Type B pancreatic cell (in vitro differentiated cells): ENCODE data around the gene GPR161. TPM values are rescaled to one million over a fixed set of nuclear protein-coding genes. Genes with fewer than 3 reads are reported as not detected.

Experiments
- DNase-seq: peaks from one replicate; pipeline ENCODE4 v3.0.0; 2021; ENCODE audit warnings: mixed read lengths; ENCODE audit not compliant: unreplicated experiment; ENCODE audit errors: extremely low spot score
- H3K27ac Mint-ChIP-seq: 2 replicates; pipeline ENCODE4 v1.8.0; 2021; ENCODE audit warnings: mild to moderate bottlenecking, mixed read lengths
- H3K27me3 Mint-ChIP-seq: 2 replicates; pipeline ENCODE4 v1.8.0; 2021; ENCODE audit warnings: mixed read lengths
- H3K36me3 Mint-ChIP-seq: 2 replicates; pipeline ENCODE4 v1.8.0; 2021; ENCODE audit warnings: mixed read lengths
- H3K4me1 Mint-ChIP-seq: one replicate; pipeline ENCODE4 v1.8.0; 2021; ENCODE audit warnings: mixed read lengths; ENCODE audit not compliant: unreplicated experiment
- H3K4me3 Mint-ChIP-seq: 2 replicates; pipeline ENCODE4 v1.8.0; 2021; ENCODE audit warnings: mild to moderate bottlenecking, mixed read lengths
- H3K9me3 Mint-ChIP-seq: 2 replicates; pipeline ENCODE4 v1.8.0; 2021; ENCODE audit warnings: mixed read lengths
- CTCF ChIP-seq: fragments of 200-600 bp; sonication (generic); conservative IDR thresholded peaks from 2 replicates; pipeline ENCODE4 v1.5.0; 2021; ENCODE audit warnings: antibody characterized with exemption, mild to moderate bottlenecking
- total RNA-seq: library from RNA; stranded (reverse); gene quantifications from 2 replicates; pipeline ENCODE4 v1.2.1, GENCODE V29; 2021; ENCODE audit warnings: low replicate concordance

The GPR161 gene
- total RNA-seq, 1 donor from 2014 or later = 32.6 TPM

- Mint-ChIP-seq H3K4me3 (no peak overlapping the region), H3K9me3 (no peaks in the 10 kb centered on the region), H3K36me3 (peaks cover 21% of the 10 kb centered on the region), H3K4me1 (peaks cover 4% of the 10 kb centered on the region), H3K27ac (no peak overlapping the region), H3K27me3 (no peaks in the 10 kb centered on the region)
- TF ChIP-seq CTCF = no peak
- DNase-seq = no peak
These were observed 34.2 kb downstream of the GPR161 start for GRCh38 chr1:168102487-168102886.

- no peak for DNase-seq
- H3K9me3 Mint-ChIP-seq = no peaks in the 10 kb centered on the region
- TF ChIP-seq CTCF = no peak
- peaks cover 21% of the 10 kb centered on the region for H3K36me3 Mint-ChIP-seq
- no peak overlapping the region for H3K4me3 Mint-ChIP-seq
- no peaks in the 10 kb centered on the region for H3K27me3 Mint-ChIP-seq
- peaks cover 4% of the 10 kb centered on the region for H3K4me1 Mint-ChIP-seq
- H3K27ac Mint-ChIP-seq = no peak overlapping the region
These were observed 35.4 kb downstream of the GPR161 start for GRCh38 chr1:168101336-168101735.

GRCh38 chr1:168100315-168101002 lies 36.3 kb downstream of the GPR161 start:
- peaks cover 4% of the 10 kb centered on the region for H3K4me1 Mint-ChIP-seq
- no peak for TF ChIP-seq CTCF
- H3K4me3 Mint-ChIP-seq = no peak overlapping the region
- DNase-seq = no peak
- no peak overlapping the region for H3K27ac Mint-ChIP-seq
- H3K27me3 Mint-ChIP-seq = no peaks in the 10 kb centered on the region
- no peaks in the 10 kb centered on the region for H3K9me3 Mint-ChIP-seq
- peaks cover 16% of the 10 kb centered on the region for H3K36me3 Mint-ChIP-seq

- no peak overlapping the region for H3K4me3 Mint-ChIP-seq
- H3K27ac Mint-ChIP-seq = peak overlapping the region; percentile 42
- peaks cover 22% of the 10 kb centered on the region for H3K36me3 Mint-ChIP-seq
These were observed 37.4 kb downstream of the GPR161 start for GRCh38 chr1:168099337-168099801.

GRCh38 chr1:168098534-168099320 lies 38.0 kb downstream of the GPR161 start:
- Mint-ChIP-seq H3K9me3 (no peaks in the 10 kb centered on the region), H3K27ac (peak overlapping the region; percentile 42), H3K36me3 (peaks cover 26% of the 10 kb centered on the region), H3K4me1 (peaks cover 4% of the 10 kb centered on the region), H3K27me3 (no peaks in the 10 kb centered on the region), H3K4me3 (no peak overlapping the region)
- DNase-seq = no peak
- no peak for TF ChIP-seq CTCF

More at GRCh38 chr1:168099337-168099801, 37.4 kb downstream of the GPR161 start:
- no peak for TF ChIP-seq CTCF
- peaks cover 4% of the 10 kb centered on the region for H3K4me1 Mint-ChIP-seq
- no peaks in the 10 kb centered on the region for H3K9me3 Mint-ChIP-seq
- H3K27me3 Mint-ChIP-seq = no peaks in the 10 kb centered on the region
- DNase-seq = no peak
